HCT116 (cell line): ENCODE results near the gene CDH23. TPM values are rescaled to one million over a fixed set of nuclear protein-coding genes. Genes with fewer than 3 reads are reported as not detected.

Experiments used
- ATAC-seq: fragments of 200-7000 bp; cut with Tn5 transposase; 2 replicates; pipeline ENCODE4 v1.9.1; 2020; ENCODE audit warnings: mild to moderate bottlenecking, moderate library complexity
- BruUV-seq: library from RNA; stranded (reverse); fragments of 400-500 nt; replicated peaks from 2 replicates; lab custom pipeline; 2021; lab: Mats Ljungman, UMichigan
- CTCF ChIA-PET: fragments of 300-600 bp; sonication (Branson Sonifier 250); formaldehyde crosslinking; loops from one replicate; lab custom pipeline; 2021; ENCODE audit warnings: antibody characterized with exemption; lab: Charles Lee
- POLR2A ChIA-PET: fragments of 300-600, 350-600 bp; sonication (Branson Sonifier 250); formaldehyde crosslinking; loops from one replicate; lab custom pipeline; 2021; ENCODE audit warnings: antibody characterized with exemption; lab: Charles Lee
- RAD21 ChIA-PET, 2 experiments: fragments of 300-600 bp; sonication (Branson Sonifier 250); formaldehyde crosslinking; loops; one replicate each; lab custom pipeline; 2023; ENCODE audit warnings: low total read pairs in 2 of 2; ENCODE audit not compliant: uncharacterized antibody in 2 of 2, unreplicated experiment in 2 of 2, low non-redundant PET in 1 of 2; lab: Charles Lee
- DNase-seq: peaks from one replicate; pipeline ENCODE4 v3.0.0-alpha.2; 2010; ENCODE audit warnings: low read depth, low spot score
- H2AFZ ChIP-seq: fragments of 200-600 bp; shearing (Covaris generic), sonication (generic); 2 replicates; pipeline ENCODE4 v1.6.1; 2017; ENCODE audit warnings: low read depth, mixed run types, mixed read lengths, antibody characterized with exemption, low read length; ENCODE audit not compliant: poor library complexity, severe bottlenecking
- H3K27ac ChIP-seq: 2 replicates; pipeline ENCODE4 v1.5.1; 2012; ENCODE audit warnings: low read depth, low read length
- H3K27me3 ChIP-seq: fragments of 200-600 bp; sonication (generic); 2 replicates; pipeline ENCODE4 v1.6.1; 2016; ENCODE audit warnings: mixed run types, low read length, mixed read lengths; ENCODE audit not compliant: insufficient read depth
- H3K36me3 ChIP-seq, 2 experiments: fragments of 200-500 bp in 1 of 2; fragments of 200-600 bp in 1 of 2; sonication (Bioruptor generic) in 1 of 2; sonication (generic) in 1 of 2; 2 replicates each; pipeline versions ENCODE4 v1.5.1 to v1.6.1; 2014 to 2016; ENCODE audit warnings: low read length in 2 of 2, inconsistent platforms in 1 of 2, mixed read lengths in 1 of 2, mixed run types in 1 of 2; ENCODE audit not compliant: insufficient read depth in 2 of 2, control insufficient read depth in 1 of 2
- H3K4me1 ChIP-seq, 2 experiments: fragments of 200-600 bp in 1 of 2; sonication (generic) in 1 of 2; 2 replicates each; pipeline versions ENCODE4 v1.5.1 to v1.6.1; 2012 to 2017; ENCODE audit warnings: low read length in 2 of 2, inconsistent platforms in 1 of 2, mild to moderate bottlenecking in 1 of 2, mixed read lengths in 1 of 2, mixed run types in 1 of 2, moderate library complexity in 1 of 2; ENCODE audit not compliant: insufficient read depth in 2 of 2, control insufficient read depth in 1 of 2
- H3K4me2 ChIP-seq: fragments of 200-600 bp; sonication (generic); 2 replicates; pipeline ENCODE4 v1.6.1; 2017; ENCODE audit warnings: mixed run types, low read length, mixed read lengths
- H3K4me3 ChIP-seq, 2 experiments: fragments of 200-600 bp in 1 of 2; sonication (generic) in 1 of 2; replicated peaks in 1 of 2; 2 replicates each; pipeline ENCODE4 v1.5.1; 2011 to 2016; ENCODE audit warnings: low read length in 2 of 2, control low read depth in 1 of 2, low read depth in 1 of 2, mild to moderate bottlenecking in 1 of 2, mixed read lengths in 1 of 2, mixed run types in 1 of 2
- H3K79me2 ChIP-seq: fragments of 200-600 bp; sonication (generic); 2 replicates; pipeline ENCODE4 v1.6.1; 2017; ENCODE audit warnings: mild to moderate bottlenecking, mixed run types, low read length, moderate library complexity, mixed read lengths; ENCODE audit not compliant: insufficient read depth
- H3K9ac ChIP-seq: fragments of 200-600 bp; sonication (generic); 2 replicates; pipeline ENCODE4 v1.6.1; 2016; ENCODE audit warnings: low read length, mixed read lengths
- H3K9me2 ChIP-seq: fragments of 200-600 bp; sonication (generic), shearing (Covaris generic); 2 replicates; pipeline ENCODE4 v1.6.1; 2017; ENCODE audit warnings: mixed run types, mild to moderate bottlenecking, moderate library complexity; ENCODE audit not compliant: insufficient read depth
- H3K9me3 ChIP-seq, 2 experiments: fragments of 200-500 bp in 1 of 2; fragments of 200-600 bp in 1 of 2; sonication (Bioruptor generic) in 1 of 2; sonication (generic) in 1 of 2; 2 replicates each; pipeline ENCODE4 v1.6.1; 2014 to 2017; ENCODE audit warnings: low read length in 2 of 2, mixed read lengths in 2 of 2, inconsistent platforms in 1 of 2, low read depth in 1 of 2, mild to moderate bottlenecking in 1 of 2, mixed run types in 1 of 2, moderate library complexity in 1 of 2; ENCODE audit not compliant: control insufficient read depth in 1 of 2, insufficient read depth in 1 of 2
- H4K20me1 ChIP-seq: fragments of 200-600 bp; sonication (generic), shearing (Covaris generic); 2 replicates; pipeline ENCODE4 v1.6.1; 2017; ENCODE audit warnings: mixed run types, mild to moderate bottlenecking, moderate library complexity; ENCODE audit not compliant: insufficient read depth
- CBX3 ChIP-seq: IDR thresholded peaks from 2 replicates; pipeline ENCODE4 v1.6.1; 2012; ENCODE audit warnings: low read depth
- CEBPB ChIP-seq: IDR thresholded peaks from 2 replicates; pipeline ENCODE4 v1.6.1; 2012; ENCODE audit warnings: low read depth
- EGR1 ChIP-seq: IDR thresholded peaks from 2 replicates; pipeline ENCODE4 v1.6.1; 2012; ENCODE audit warnings: low read depth
- ELF1 ChIP-seq: IDR thresholded peaks from 2 replicates; pipeline ENCODE4 v1.6.1; 2012; ENCODE audit warnings: low read depth, borderline replicate concordance
- EZH2 ChIP-seq: fragments of 200-600 bp; sonication (generic); IDR thresholded peaks from 2 replicates; pipeline ENCODE4 v1.6.1; 2017; ENCODE audit warnings: antibody characterized with exemption, mixed run types
- EZH2phosphoT487 ChIP-seq: fragments of 200-600 bp; IDR thresholded peaks from 2 replicates; pipeline ENCODE4 v1.6.1; 2018; ENCODE audit warnings: antibody characterized with exemption, borderline replicate concordance
- FOSL1 ChIP-seq: IDR thresholded peaks from 2 replicates; pipeline ENCODE4 v1.6.1; 2012; ENCODE audit warnings: low read depth
- POLR2A ChIP-seq: IDR thresholded peaks from 2 replicates; pipeline ENCODE4 v1.7.0; 2011; ENCODE audit warnings: borderline replicate concordance; ENCODE audit not compliant: insufficient read depth, insufficient read length; ENCODE audit errors: extremely low read depth
- RAD21 ChIP-seq: IDR thresholded peaks from 2 replicates; pipeline ENCODE4 v1.6.1; 2012; ENCODE audit warnings: low read depth, mild to moderate bottlenecking
- SIN3A ChIP-seq: IDR thresholded peaks from 2 replicates; pipeline ENCODE4 v1.6.1; 2012; ENCODE audit warnings: low read depth
- SP1 ChIP-seq: IDR thresholded peaks from 2 replicates; pipeline ENCODE4 v1.6.1; 2012; ENCODE audit warnings: low read depth
- SRF ChIP-seq: IDR thresholded peaks from 2 replicates; pipeline ENCODE4 v1.6.1; 2012; ENCODE audit warnings: low read depth
- TCF7L2 ChIP-seq: IDR thresholded peaks from 2 replicates; pipeline ENCODE4 v1.7.0; 2011; ENCODE audit warnings: borderline replicate concordance, inconsistent platforms; ENCODE audit not compliant: insufficient read depth, insufficient read length; ENCODE audit errors: extremely low read depth
- YY1 ChIP-seq: IDR thresholded peaks from 2 replicates; pipeline ENCODE4 v1.6.1; 2011; ENCODE audit warnings: low read length, low read depth, moderate library complexity, mild to moderate bottlenecking; ENCODE audit not compliant: insufficient replicate concordance; ENCODE audit errors: extremely low read depth
- intact Hi-C: fragments of 100-400 bp; cut with micrococcal nuclease; formaldehyde crosslinking; loops from 2 replicates; pipeline ENCODE4 v1.10.0; 2022
- total RNA-seq: library from RNA; stranded (reverse); gene quantifications from one replicate; pipeline ENCODE4 v1.2.1, GENCODE V29; 2021; ENCODE audit not compliant: unreplicated experiment
- TF ChIP-seq, protein P1 (sequence below): IDR thresholded peaks from 2 replicates; pipeline ENCODE4 v1.6.1; 2011; ENCODE audit warnings: mild to moderate bottlenecking, low read length, moderate library complexity; ENCODE audit not compliant: insufficient replicate concordance; ENCODE audit errors: extremely low read depth
- TF ChIP-seq, protein P2 (sequence below): IDR thresholded peaks from 2 replicates; pipeline ENCODE4 v1.6.1; 2012
- TF ChIP-seq, protein P3 (sequence below): IDR thresholded peaks from 2 replicates; pipeline ENCODE4 v1.6.1; 2012

CDH23 gene
- total RNA-seq, 1 experiment from 2014 or later: not detected

DNA sequence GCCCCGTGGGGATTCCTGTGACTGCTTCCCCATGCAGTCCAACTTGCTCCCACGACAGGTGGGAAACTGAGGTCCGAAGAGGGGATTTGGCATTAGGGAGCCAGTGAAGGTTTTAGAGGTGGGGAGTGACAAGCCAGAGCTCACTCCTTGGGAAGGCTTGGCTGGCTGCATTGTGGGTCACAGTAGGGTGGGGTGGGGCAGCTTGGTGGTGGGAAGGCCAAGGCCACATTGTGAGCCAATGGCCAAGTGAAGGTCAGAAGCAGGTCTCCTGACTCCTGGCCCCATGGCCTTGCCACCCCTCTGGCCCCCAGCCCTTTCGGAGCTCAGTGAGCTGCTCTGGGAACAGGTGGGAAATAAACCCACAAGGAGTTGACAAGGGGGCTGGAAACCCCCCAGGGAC is 320.3 kb downstream of the CDH23 start:
- no peak for TF ChIP-seq TCF7L2
- TF ChIP-seq RAD21: no peak
- TF ChIP-seq, protein P1, sequence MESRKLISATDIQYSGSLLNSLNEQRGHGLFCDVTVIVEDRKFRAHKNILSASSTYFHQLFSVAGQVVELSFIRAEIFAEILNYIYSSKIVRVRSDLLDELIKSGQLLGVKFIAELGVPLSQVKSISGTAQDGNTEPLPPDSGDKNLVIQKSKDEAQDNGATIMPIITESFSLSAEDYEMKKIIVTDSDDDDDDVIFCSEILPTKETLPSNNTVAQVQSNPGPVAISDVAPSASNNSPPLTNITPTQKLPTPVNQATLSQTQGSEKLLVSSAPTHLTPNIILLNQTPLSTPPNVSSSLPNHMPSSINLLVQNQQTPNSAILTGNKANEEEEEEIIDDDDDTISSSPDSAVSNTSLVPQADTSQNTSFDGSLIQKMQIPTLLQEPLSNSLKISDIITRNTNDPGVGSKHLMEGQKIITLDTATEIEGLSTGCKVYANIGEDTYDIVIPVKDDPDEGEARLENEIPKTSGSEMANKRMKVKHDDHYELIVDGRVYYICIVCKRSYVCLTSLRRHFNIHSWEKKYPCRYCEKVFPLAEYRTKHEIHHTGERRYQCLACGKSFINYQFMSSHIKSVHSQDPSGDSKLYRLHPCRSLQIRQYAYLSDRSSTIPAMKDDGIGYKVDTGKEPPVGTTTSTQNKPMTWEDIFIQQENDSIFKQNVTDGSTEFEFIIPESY: no peak
- TF ChIP-seq, all 23 proteins: peak for 0
- ATAC-seq: no peak
- no peaks in the 10 kb centered on the region for H4K20me1 ChIP-seq
- intact Hi-C loops: no loop called here
- no peaks in the 10 kb centered on the region for H3K9me2 ChIP-seq
- H3K9ac ChIP-seq: no peak overlapping the region
- no peak overlapping the region for H3K4me3 ChIP-seq
- ChIA-PET POLR2A (no interaction called here), RAD21 (no interaction called here), CTCF (interaction anchor here (1.8 kb wide), 1 partner anchor 9 kb away, joined by 8 read pairs; no protein-coding TSS in a partner anchor)
- no peaks in the 10 kb centered on the region for H3K27me3 ChIP-seq
- DNase-seq: no peak
- no peaks in the 10 kb centered on the region for H3K79me2 ChIP-seq
- no peak overlapping the region for H3K4me2 ChIP-seq
- H3K9me3 ChIP-seq: no peaks in the 10 kb centered on the region
- no TSS peak for BruUV-seq
- H3K4me1 ChIP-seq: peaks cover 0 to 10% of the 10 kb centered on the region in 2 experiments; a peak in 2 of 4 replicates
- no peak overlapping the region for H2AFZ ChIP-seq
- no peak overlapping the region for H3K27ac ChIP-seq
- H3K36me3 ChIP-seq: no peaks in the 10 kb centered on the region

DNA sequence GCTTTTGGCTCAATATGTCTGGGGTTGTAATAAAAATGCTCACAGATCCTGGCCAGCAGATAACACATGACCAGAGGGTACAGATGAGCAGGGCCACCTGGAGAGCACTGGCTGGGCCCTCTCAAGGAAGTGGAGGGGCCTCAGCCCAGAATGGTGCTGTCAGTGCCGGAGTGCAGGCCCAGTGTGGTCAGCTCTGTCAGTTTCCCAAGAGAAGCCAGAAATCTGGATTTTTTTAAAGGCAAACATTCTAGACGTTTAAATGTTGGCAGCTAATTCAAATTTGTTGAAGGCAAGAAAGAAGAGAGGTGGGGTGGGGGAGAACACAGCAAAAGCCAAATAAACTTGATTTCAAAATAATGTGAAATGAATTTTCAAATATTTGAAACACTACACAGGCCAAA is 320.8 kb downstream of the CDH23 start:
- BruUV-seq: no TSS peak
- ChIA-PET RAD21 (no interaction called here), CTCF (interaction anchor here (1.8 kb wide), 1 partner anchor 9 kb away, joined by 8 read pairs; no protein-coding TSS in a partner anchor), POLR2A (no interaction called here)
- no peak overlapping the region for H2AFZ ChIP-seq
- no peak overlapping the region for H3K9ac ChIP-seq
- no peaks in the 10 kb centered on the region for H3K36me3 ChIP-seq
- no peaks in the 10 kb centered on the region for H3K27me3 ChIP-seq
- TF ChIP-seq, protein P1: no peak
- TF ChIP-seq CBX3 (no peak), SP1 (no peak), FOSL1 (no peak), SIN3A (no peak), ELF1 (no peak), RAD21 (no peak), CEBPB (no peak), EZH2 (no peak), SRF (no peak), POLR2A (no peak), YY1 (no peak), EZH2phosphoT487 (no peak), EGR1 (no peak)
- TF ChIP-seq, protein P2, sequence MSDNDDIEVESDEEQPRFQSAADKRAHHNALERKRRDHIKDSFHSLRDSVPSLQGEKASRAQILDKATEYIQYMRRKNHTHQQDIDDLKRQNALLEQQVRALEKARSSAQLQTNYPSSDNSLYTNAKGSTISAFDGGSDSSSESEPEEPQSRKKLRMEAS: no peak
- TF ChIP-seq, protein P3, sequence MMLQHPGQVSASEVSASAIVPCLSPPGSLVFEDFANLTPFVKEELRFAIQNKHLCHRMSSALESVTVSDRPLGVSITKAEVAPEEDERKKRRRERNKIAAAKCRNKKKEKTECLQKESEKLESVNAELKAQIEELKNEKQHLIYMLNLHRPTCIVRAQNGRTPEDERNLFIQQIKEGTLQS: no peak
- no peak for ATAC-seq
- no peak overlapping the region for H3K4me2 ChIP-seq
- intact Hi-C loops: no loop called here
- H3K9me3 ChIP-seq: no peaks in the 10 kb centered on the region
- no peaks in the 10 kb centered on the region for H4K20me1 ChIP-seq
- H3K4me3 ChIP-seq: no peak overlapping the region
- peaks cover 0 to 10% of the 10 kb centered on the region in 2 experiments; a peak in 2 of 4 replicates for H3K4me1 ChIP-seq
- no peak for DNase-seq
- H3K27ac ChIP-seq: no peak overlapping the region
- no peaks in the 10 kb centered on the region for H3K9me2 ChIP-seq
- H3K79me2 ChIP-seq: no peaks in the 10 kb centered on the region
